IMR-90 (cell line): ENCODE measurements around the gene AIRE.

Experiments used
- CEBPB ChIP-seq: IDR thresholded peaks from 2 replicates; pipeline ENCODE4 v1.6.1; 2012; ENCODE audit warnings: low read depth, low read length, improper control_type of control experiment
- CHD1 ChIP-seq: IDR thresholded peaks from 2 replicates; pipeline ENCODE4 v1.6.1; 2012; ENCODE audit warnings: low read depth, low read length, improper control_type of control experiment
- FOS ChIP-seq: fragments of 150-350 bp; IDR thresholded peaks from 2 replicates; pipeline ENCODE4 v1.6.1; 2016; ENCODE audit warnings: low read depth, low read length
- MAFK ChIP-seq: IDR thresholded peaks from 2 replicates; pipeline ENCODE4 v1.6.1; 2012; ENCODE audit warnings: low read depth, low read length, improper control_type of control experiment
- MXI1 ChIP-seq: IDR thresholded peaks from 2 replicates; pipeline ENCODE4 v1.6.1; 2012; ENCODE audit warnings: low read depth, mild to moderate bottlenecking, low read length, moderate library complexity, borderline replicate concordance
- POLR2A ChIP-seq: IDR thresholded peaks from 2 replicates; pipeline ENCODE4 v1.6.1; 2012; ENCODE audit warnings: mild to moderate bottlenecking, low read depth, low read length
- RAD21 ChIP-seq: IDR thresholded peaks from 2 replicates; pipeline ENCODE4 v1.6.1; 2012; ENCODE audit warnings: low read length, improper control_type of control experiment
- RCOR1 ChIP-seq: IDR thresholded peaks from 2 replicates; pipeline ENCODE4 v1.6.1; 2012; ENCODE audit warnings: mild to moderate bottlenecking, low read length, improper control_type of control experiment; ENCODE audit not compliant: insufficient replicate concordance
- TF ChIP-seq, protein P1 (sequence below): conservative IDR thresholded peaks from 2 replicates; pipeline ENCODE4 v1.5.1; 2012; ENCODE audit warnings: mild to moderate bottlenecking, low read depth, low read length, improper control_type of control experiment
- TF ChIP-seq, protein P2 (sequence below): fragments of 150-350 bp; IDR thresholded peaks from 2 replicates; pipeline ENCODE4 v1.6.1; 2016; ENCODE audit warnings: low read depth, mild to moderate bottlenecking, low read length, moderate library complexity, borderline replicate concordance
- TF ChIP-seq, protein P3 (sequence below): fragments of 150-350 bp; IDR thresholded peaks from 2 replicates; pipeline ENCODE4 v1.6.1; 2017; ENCODE audit warnings: mild to moderate bottlenecking, antibody characterized with exemption, low read length, low read depth

DNA sequence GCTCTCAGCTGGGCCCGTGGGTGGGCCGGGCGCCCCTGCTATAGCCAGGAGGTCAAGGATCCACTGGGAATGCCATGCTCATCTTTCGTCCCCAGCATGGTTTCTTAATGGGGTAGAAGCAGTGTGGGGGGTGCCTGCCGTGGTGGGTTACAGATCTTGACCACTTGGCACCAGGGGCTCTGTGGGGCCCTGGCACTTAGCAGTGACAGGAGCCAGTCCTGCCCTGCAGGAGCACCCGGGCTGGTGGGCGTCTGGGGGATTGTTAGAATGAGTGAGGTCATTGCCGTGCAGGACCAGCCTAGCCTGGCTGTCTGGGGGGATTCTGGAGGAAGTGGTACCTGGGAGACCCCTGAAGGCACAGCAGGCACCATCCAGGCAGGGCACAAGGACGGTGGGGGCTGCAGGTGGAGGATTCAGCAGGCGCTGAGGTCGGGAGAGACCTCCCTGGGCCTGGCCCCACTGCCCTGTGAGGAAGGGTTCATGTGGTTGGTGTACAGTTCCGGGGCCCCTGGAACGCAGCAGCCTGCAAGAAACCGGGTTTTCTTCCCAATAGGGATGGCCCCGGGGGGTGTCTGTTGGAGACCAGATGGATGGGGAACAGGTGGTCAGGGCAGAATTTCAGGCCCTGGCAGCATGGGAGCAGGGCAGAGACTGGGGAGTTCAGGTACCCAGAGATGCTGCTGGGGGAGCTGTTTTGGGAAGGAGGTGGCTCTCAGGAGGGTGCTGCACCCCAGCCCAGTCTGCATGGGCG is 4.8 kb downstream of the AIRE start:
- TF ChIP-seq, protein P1, sequence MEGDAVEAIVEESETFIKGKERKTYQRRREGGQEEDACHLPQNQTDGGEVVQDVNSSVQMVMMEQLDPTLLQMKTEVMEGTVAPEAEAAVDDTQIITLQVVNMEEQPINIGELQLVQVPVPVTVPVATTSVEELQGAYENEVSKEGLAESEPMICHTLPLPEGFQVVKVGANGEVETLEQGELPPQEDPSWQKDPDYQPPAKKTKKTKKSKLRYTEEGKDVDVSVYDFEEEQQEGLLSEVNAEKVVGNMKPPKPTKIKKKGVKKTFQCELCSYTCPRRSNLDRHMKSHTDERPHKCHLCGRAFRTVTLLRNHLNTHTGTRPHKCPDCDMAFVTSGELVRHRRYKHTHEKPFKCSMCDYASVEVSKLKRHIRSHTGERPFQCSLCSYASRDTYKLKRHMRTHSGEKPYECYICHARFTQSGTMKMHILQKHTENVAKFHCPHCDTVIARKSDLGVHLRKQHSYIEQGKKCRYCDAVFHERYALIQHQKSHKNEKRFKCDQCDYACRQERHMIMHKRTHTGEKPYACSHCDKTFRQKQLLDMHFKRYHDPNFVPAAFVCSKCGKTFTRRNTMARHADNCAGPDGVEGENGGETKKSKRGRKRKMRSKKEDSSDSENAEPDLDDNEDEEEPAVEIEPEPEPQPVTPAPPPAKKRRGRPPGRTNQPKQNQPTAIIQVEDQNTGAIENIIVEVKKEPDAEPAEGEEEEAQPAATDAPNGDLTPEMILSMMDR, result no peak
- no peak for TF ChIP-seq POLR2A
- TF ChIP-seq, protein P2, sequence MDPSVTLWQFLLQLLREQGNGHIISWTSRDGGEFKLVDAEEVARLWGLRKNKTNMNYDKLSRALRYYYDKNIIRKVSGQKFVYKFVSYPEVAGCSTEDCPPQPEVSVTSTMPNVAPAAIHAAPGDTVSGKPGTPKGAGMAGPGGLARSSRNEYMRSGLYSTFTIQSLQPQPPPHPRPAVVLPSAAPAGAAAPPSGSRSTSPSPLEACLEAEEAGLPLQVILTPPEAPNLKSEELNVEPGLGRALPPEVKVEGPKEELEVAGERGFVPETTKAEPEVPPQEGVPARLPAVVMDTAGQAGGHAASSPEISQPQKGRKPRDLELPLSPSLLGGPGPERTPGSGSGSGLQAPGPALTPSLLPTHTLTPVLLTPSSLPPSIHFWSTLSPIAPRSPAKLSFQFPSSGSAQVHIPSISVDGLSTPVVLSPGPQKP, result no peak
- TF ChIP-seq, protein P3, sequence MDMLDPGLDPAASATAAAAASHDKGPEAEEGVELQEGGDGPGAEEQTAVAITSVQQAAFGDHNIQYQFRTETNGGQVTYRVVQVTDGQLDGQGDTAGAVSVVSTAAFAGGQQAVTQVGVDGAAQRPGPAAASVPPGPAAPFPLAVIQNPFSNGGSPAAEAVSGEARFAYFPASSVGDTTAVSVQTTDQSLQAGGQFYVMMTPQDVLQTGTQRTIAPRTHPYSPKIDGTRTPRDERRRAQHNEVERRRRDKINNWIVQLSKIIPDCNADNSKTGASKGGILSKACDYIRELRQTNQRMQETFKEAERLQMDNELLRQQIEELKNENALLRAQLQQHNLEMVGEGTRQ, result no peak
- TF ChIP-seq MXI1, result no peak
- TF ChIP-seq RAD21, result no peak
- TF ChIP-seq RCOR1, result no peak
- TF ChIP-seq FOS, result no peak
- TF ChIP-seq MAFK, result no peak
- TF ChIP-seq CHD1, result no peak
- TF ChIP-seq CEBPB, result no peak
